Hepatocyte (in vitro differentiated cells): ENCODE data around the gene TSR3.
"Not testable (repeated sequence)": the region's sequence is repeated elsewhere in the genome, so short reads cannot be mapped to it uniquely, and the experiment has no call there.

Experiments
- CTCF ChIP-seq: fragments of 200-600 bp; sonication (generic); IDR thresholded peaks from 2 replicates; pipeline ENCODE4 v1.5.1; 2016; ENCODE audit warnings: antibody characterized with exemption, mild to moderate bottlenecking; ENCODE audit not compliant: poor library complexity
- EZH2 ChIP-seq: fragments of 200-600 bp; sonication (generic); IDR thresholded peaks from 2 replicates; pipeline ENCODE4 v1.6.1; 2016; ENCODE audit warnings: antibody characterized with exemption, mild to moderate bottlenecking, borderline replicate concordance

DNA sequence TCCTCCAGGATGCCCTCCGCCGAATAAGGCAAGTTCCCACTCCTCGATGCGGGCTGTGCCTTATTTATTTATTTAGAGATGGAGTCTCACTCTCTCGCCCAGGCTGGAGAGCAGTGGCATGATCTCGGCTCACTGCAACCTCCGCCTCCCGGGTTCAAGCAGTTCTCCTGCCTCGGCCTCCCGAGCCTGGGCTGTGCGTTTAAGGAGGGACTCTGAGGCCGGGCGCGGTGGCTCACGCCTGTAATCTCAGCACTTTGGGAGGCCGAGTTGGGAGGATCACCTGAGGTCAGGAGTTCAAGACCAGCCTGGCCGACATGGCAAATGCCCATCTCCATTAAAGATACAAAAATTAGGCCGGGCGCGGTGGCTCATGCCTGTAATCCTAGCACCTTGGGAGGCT is 23.5 kb downstream of the TSR3 start:
- not testable (repeated sequence) for TF ChIP-seq CTCF, EZH2
